ENCODE results near the gene PI4KA.

The PI4KA gene

GRCh38 chr22:20766530-20766929 lies 92.1 kb downstream of the PI4KA start:
- peaks cover 7% of the 10 kb centered on the region for H3K4me1 Mint-ChIP-seq (ENCODE audit: low read depth)

DNA sequence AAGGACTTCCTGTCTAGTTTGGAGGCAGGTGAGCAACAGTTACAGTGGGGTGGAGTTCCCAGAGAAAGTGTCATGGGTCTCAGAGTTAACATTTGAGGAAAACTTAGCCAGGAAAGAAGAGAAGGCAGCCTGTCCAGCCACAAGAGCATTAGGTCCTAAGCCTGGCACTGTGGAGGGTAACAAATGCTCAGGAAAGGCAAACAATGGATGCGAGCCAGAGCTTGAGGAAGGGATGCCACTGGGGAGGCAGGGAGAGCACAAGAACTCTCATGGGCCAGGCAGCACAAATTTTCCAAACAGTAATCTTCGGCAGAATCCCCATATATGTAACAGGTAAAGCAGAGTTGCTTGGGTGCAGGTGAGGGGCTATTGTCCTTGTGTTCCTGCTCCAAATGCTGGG lies 92.7 kb downstream of the PI4KA start:
- Mint-ChIP-seq H3K36me3 (ENCODE audit: low read depth) (peaks cover 32% of the 10 kb centered on the region), H3K4me3 (no peak overlapping the region), H3K27me3 (ENCODE audit: low read depth) (no peaks in the 10 kb centered on the region), H3K9me3 (no peaks in the 10 kb centered on the region), H3K27ac (no peak overlapping the region), H3K4me1 (ENCODE audit: low read depth) (peaks cover 7% of the 10 kb centered on the region)
- no peak for DNase-seq (ENCODE audit: low spot score)

More at GRCh38 chr22:20766530-20766929, 92.1 kb downstream of the PI4KA start:
- Mint-ChIP-seq H3K27ac (no peak overlapping the region), H3K9me3 (no peaks in the 10 kb centered on the region), H3K4me3 (no peak overlapping the region), H3K36me3 (ENCODE audit: low read depth) (peaks cover 28% of the 10 kb centered on the region), H3K27me3 (ENCODE audit: low read depth) (no peaks in the 10 kb centered on the region)
- DNase-seq (ENCODE audit: low spot score): no peak

DNA sequence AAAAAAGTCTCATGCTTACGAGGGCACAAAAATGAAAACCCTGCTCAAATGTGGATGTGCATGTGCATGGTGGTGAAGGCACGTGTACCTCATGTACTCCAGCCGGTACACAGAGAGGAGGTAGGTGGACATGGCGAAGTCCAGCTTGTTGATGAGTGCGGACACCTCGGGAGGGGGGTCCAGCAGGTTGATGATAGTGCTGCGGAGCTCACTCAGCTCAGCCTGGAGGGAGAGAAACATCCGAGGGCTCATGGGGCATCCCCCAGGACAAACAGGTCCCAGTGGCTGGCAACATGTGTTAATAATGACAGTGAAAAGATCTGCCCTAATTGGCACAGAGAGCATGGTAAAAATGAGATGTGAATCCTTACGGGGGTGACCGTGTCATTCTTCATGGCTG lies 93.9 kb downstream of the PI4KA start:
- DNase-seq (ENCODE audit: low spot score): no peak
- no peaks in the 10 kb centered on the region for H3K27me3 Mint-ChIP-seq (ENCODE audit: low read depth)
- no peak overlapping the region for H3K4me3 Mint-ChIP-seq
- no peak overlapping the region for H3K27ac Mint-ChIP-seq
- no peaks in the 10 kb centered on the region for H3K9me3 Mint-ChIP-seq
- peaks cover 35% of the 10 kb centered on the region for H3K36me3 Mint-ChIP-seq (ENCODE audit: low read depth)
- peaks cover 7% of the 10 kb centered on the region for H3K4me1 Mint-ChIP-seq (ENCODE audit: low read depth)

GRCh38 chr22:20764471-20764720 lies 94.2 kb downstream of the PI4KA start:
- no peaks in the 10 kb centered on the region for H3K27me3 Mint-ChIP-seq (ENCODE audit: low read depth)
- no peak overlapping the region for H3K4me3 Mint-ChIP-seq
- H3K27ac Mint-ChIP-seq: no peak overlapping the region
- peaks cover 7% of the 10 kb centered on the region for H3K4me1 Mint-ChIP-seq (ENCODE audit: low read depth)
- H3K9me3 Mint-ChIP-seq: no peaks in the 10 kb centered on the region
- no peak for DNase-seq (ENCODE audit: low spot score)
- H3K36me3 Mint-ChIP-seq (ENCODE audit: low read depth): peaks cover 33% of the 10 kb centered on the region

- H3K4me3 Mint-ChIP-seq: no peak overlapping the region
- H3K9me3 Mint-ChIP-seq: no peaks in the 10 kb centered on the region
Measured at GRCh38 chr22:20763630-20764470, 94.8 kb downstream of the PI4KA start.

DNA sequence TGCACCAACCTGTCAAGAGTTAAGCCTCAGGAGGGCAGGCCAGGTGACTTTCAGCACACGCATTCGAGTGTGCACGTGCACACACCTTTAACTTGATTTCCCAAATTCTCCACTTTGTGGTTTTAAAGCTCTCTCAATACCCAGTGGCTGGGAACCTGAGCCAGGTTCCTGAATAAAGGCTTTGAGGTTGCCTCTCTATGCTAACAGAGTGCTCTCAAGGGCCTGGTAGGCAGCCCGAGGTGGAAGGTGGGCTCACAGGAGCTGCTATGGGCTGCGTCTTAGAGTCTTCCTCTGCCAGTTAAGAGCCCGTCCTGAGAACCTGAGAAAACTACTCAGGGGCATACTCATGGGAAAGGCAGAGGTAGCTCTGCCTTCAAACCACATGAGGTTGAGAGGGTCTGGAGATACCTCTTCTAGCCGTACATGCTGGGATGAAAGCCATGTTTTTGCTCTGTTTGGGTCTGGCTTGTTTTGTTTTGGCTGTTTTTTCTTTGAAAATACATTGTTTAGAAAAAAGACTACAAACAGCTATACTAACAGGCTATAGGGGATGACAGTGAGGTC lies 96.3 kb downstream of the PI4KA start:
- Mint-ChIP-seq H3K27ac (no peak overlapping the region), H3K4me3 (no peak overlapping the region), H3K4me1 (ENCODE audit: low read depth) (no peaks in the 10 kb centered on the region), H3K9me3 (no peaks in the 10 kb centered on the region), H3K27me3 (ENCODE audit: low read depth) (no peaks in the 10 kb centered on the region), H3K36me3 (ENCODE audit: low read depth) (peaks cover 40% of the 10 kb centered on the region)
- DNase-seq (ENCODE audit: low spot score): no peak

More at GRCh38 chr22:20763630-20764470, 94.8 kb downstream of the PI4KA start:
- no peak for DNase-seq (ENCODE audit: low spot score)
- Mint-ChIP-seq H3K36me3 (ENCODE audit: low read depth) (peaks cover 33% of the 10 kb centered on the region), H3K27ac (no peak overlapping the region), H3K27me3 (ENCODE audit: low read depth) (no peaks in the 10 kb centered on the region), H3K4me1 (ENCODE audit: low read depth) (peaks cover 4% of the 10 kb centered on the region)

DNA sequence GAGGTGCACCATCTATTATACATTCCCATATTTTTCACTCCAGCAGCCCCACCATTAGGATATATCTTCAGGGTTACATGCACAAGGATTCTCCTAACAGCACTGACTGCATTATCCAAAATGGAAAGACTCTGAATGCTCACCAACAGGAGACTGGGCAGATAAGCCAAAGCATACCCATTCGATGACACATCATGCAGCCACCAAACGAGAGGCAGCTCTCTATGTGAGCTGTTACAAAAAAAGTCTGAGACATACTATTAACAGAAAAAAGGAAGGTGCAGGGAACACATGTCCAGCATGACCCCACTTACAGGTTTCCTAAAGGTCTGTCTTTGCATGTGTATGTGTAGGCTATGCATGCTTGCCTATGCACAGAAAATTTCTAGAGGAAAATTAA lies 97.1 kb downstream of the PI4KA start:
- no peaks in the 10 kb centered on the region for H3K9me3 Mint-ChIP-seq
- peaks cover 44% of the 10 kb centered on the region for H3K36me3 Mint-ChIP-seq (ENCODE audit: low read depth)
- H3K4me3 Mint-ChIP-seq: no peak overlapping the region
- no peaks in the 10 kb centered on the region for H3K4me1 Mint-ChIP-seq (ENCODE audit: low read depth)
- DNase-seq (ENCODE audit: low spot score): no peak
- no peak overlapping the region for H3K27ac Mint-ChIP-seq
- H3K27me3 Mint-ChIP-seq (ENCODE audit: low read depth): no peaks in the 10 kb centered on the region

DNA sequence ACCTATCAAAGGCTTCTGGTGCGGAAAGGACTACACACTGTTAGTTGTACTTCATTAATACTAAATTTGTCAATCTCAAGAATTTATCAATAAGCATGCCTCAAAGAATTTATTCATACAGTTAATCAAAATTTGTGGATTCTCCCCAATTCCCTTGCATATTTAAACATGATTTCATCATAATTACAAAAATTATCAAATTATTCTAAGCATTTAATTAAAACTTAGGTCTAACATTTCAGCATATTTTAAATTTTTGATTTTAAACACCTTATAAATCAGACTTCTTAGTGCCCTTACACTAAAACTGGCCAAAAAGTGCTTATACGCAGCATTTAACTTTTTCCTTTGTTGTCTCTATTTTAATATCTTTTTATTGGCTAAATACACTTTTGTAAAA lies 98.5 kb downstream of the PI4KA start:
- H3K36me3 Mint-ChIP-seq (ENCODE audit: low read depth): peaks cover 41% of the 10 kb centered on the region
- H3K4me3 Mint-ChIP-seq: no peak overlapping the region

GRCh38 chr22:20758688-20759087 lies 99.9 kb downstream of the PI4KA start:
- H3K27ac Mint-ChIP-seq: no peak overlapping the region
- no peaks in the 10 kb centered on the region for H3K4me1 Mint-ChIP-seq (ENCODE audit: low read depth)
- H3K27me3 Mint-ChIP-seq (ENCODE audit: low read depth): no peaks in the 10 kb centered on the region
- no peak for DNase-seq (ENCODE audit: low spot score)
- H3K9me3 Mint-ChIP-seq: no peaks in the 10 kb centered on the region
- peaks cover 28% of the 10 kb centered on the region for H3K36me3 Mint-ChIP-seq (ENCODE audit: low read depth)
- no peak overlapping the region for H3K4me3 Mint-ChIP-seq

More for the DNA sequence above, 98.5 kb downstream of the PI4KA start:
- no peak overlapping the region for H3K27ac Mint-ChIP-seq
- H3K9me3 Mint-ChIP-seq: no peaks in the 10 kb centered on the region
- no peaks in the 10 kb centered on the region for H3K27me3 Mint-ChIP-seq (ENCODE audit: low read depth)
- no peaks in the 10 kb centered on the region for H3K4me1 Mint-ChIP-seq (ENCODE audit: low read depth)
- DNase-seq (ENCODE audit: low spot score): no peak

DNA sequence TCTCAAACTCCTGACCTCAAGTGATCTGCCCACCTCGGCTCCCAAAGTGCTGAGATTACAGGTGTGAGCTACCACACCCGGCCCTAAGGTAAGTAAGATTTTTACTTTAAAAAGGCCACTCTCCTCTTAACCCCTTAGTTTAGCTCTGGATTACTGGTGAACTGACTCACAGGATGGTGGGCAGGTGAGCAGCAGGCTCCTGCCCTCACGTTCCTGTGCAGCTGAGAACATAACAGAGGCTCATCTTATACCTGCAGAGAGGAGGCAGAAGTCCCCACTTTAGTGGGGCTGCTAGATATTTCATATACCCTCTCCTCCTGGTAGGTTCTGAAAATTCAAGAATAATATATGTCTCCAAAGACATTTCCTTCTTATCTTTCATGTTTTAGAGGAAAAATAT lies 101.8 kb downstream of the PI4KA start:
- Mint-ChIP-seq H3K27ac (no peak overlapping the region), H3K4me1 (ENCODE audit: low read depth) (no peaks in the 10 kb centered on the region), H3K27me3 (ENCODE audit: low read depth) (no peaks in the 10 kb centered on the region), H3K36me3 (ENCODE audit: low read depth) (peaks cover 26% of the 10 kb centered on the region), H3K9me3 (no peaks in the 10 kb centered on the region), H3K4me3 (no peak overlapping the region)
- no peak for DNase-seq (ENCODE audit: low spot score)

GRCh38 chr22:20752873-20753272 lies 105.7 kb downstream of the PI4KA start:
- Mint-ChIP-seq H3K27ac (no peak overlapping the region), H3K9me3 (no peaks in the 10 kb centered on the region), H3K4me3 (no peak overlapping the region), H3K4me1 (ENCODE audit: low read depth) (no peaks in the 10 kb centered on the region), H3K36me3 (ENCODE audit: low read depth) (peaks cover 21% of the 10 kb centered on the region), H3K27me3 (ENCODE audit: low read depth) (no peaks in the 10 kb centered on the region)
- DNase-seq (ENCODE audit: low spot score): no peak

DNA sequence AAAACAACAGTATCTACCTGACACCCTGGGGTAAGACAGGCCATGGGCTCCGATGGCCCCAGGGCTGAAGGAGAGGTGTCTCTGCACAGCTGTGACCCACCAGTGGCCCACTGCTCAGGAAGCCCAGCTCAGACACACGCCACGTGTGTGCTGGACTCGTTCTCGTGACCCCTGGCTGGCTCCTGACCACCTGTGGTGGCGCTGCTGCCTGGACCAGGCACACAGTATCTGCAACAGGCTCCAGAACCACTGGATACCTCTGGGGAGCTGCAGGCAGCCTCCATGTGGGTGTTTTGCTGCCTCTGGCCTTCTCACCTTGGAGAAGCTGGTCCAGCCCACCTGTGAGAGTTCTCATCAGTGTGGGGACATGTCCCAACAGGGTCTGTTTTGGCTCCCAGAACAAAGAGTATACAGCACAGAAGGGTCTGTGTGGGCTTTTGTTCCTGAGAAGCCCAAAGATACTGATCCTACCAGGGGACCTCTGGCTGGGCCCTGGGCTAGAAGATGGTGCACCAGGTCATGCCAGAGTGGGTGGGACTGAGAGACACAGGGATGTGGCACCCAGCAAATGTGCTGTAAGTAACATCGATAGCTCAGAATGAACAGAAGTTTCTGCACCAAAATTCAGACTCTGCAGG lies 106.4 kb downstream of the PI4KA start:
- Mint-ChIP-seq H3K27ac (no peak overlapping the region), H3K36me3 (ENCODE audit: low read depth) (peaks cover 20% of the 10 kb centered on the region), H3K27me3 (ENCODE audit: low read depth) (no peaks in the 10 kb centered on the region), H3K4me1 (ENCODE audit: low read depth) (no peaks in the 10 kb centered on the region), H3K4me3 (no peak overlapping the region), H3K9me3 (no peaks in the 10 kb centered on the region)
- DNase-seq (ENCODE audit: low spot score): no peak

DNA sequence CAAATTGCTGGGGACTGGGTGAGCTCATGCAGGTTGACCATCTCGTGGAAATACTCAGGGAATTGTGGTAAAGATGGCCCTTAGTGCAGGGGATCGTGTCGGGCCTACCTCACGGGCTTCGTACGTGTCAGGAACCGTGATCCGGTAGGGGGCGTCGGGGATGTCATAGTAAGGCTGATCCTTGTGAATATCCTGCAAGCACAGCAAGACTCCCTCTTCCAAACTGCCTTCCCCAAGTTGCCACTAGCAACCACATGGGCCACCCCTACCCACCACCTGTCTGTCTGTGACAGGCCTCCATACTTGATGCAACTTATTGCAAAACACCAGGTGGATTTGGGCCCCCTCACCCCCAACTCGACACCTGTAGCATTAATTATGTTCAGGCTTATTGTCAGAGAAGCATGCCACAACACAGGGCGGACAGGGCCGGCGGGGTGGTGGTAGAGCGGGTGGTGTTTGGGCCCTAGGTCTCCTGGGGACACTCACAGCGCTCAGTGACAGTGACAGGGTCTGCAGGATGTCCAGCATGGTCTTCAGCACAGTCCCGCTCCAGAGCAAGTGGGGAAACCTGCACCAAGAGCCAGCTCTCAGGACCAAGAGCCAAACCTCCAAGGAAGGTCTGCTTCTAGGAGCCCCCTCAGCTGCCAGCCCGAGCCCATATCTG lies 107.3 kb downstream of the PI4KA start:
- no peaks in the 10 kb centered on the region for H3K27me3 Mint-ChIP-seq (ENCODE audit: low read depth)
- no peaks in the 10 kb centered on the region for H3K4me1 Mint-ChIP-seq (ENCODE audit: low read depth)

More for the DNA sequence above, 107.3 kb downstream of the PI4KA start:
- H3K9me3 Mint-ChIP-seq: no peaks in the 10 kb centered on the region
- no peak overlapping the region for H3K4me3 Mint-ChIP-seq
- peaks cover 23% of the 10 kb centered on the region for H3K36me3 Mint-ChIP-seq (ENCODE audit: low read depth)
- no peak overlapping the region for H3K27ac Mint-ChIP-seq
- DNase-seq (ENCODE audit: low spot score): no peak
